K562 (cell line): ENCODE data around the gene GSS. TPM values are rescaled to one million over a fixed set of nuclear protein-coding genes. Genes with fewer than 3 reads are reported as not detected.

Experiments
- ARNT ChIP-seq, 2 experiments: fragments of 450-650 bp; IDR thresholded peaks; 2 replicates each; pipeline ENCODE4 v1.6.1; 2016; ENCODE audit warnings: mild to moderate bottlenecking in 1 of 2
- CHD1 ChIP-seq: fragments of 200-600 bp; sonication (generic); IDR thresholded peaks from one replicate; pipeline ENCODE4 v1.6.1; 2012; ENCODE audit warnings: mild to moderate bottlenecking, moderate library complexity, low read length, inconsistent platforms
- ETV5 ChIP-seq: sonication (generic); formaldehyde crosslinking; IDR thresholded peaks from 2 replicates; pipeline ENCODE4 v1.4.0; 2020; ENCODE audit warnings: low read depth, mild to moderate bottlenecking, missing genetic modification reagents
- FIP1L1 ChIP-seq: fragments of 200-400 bp; formaldehyde crosslinking; IDR thresholded peaks from 2 replicates; pipeline ENCODE4 v1.6.1; 2018; ENCODE audit warnings: mild to moderate bottlenecking, low read depth, low read length; ENCODE audit not compliant: poor library complexity, severe bottlenecking
- FOXA1 ChIP-seq: fragments of 450-650 bp; IDR thresholded peaks from 2 replicates; pipeline ENCODE4 v1.6.1; 2016; ENCODE audit warnings: mild to moderate bottlenecking, borderline replicate concordance
- FOXK1 ChIP-seq: sonication (generic); formaldehyde crosslinking; IDR thresholded peaks from 2 replicates; pipeline ENCODE4 v1.8.0; 2022; ENCODE audit warnings: missing genetic modification reagents, mild to moderate bottlenecking, borderline replicate concordance
- GABPB2 ChIP-seq: fragments of 250-450 bp; sonication (Bioruptor Pico); conservative IDR thresholded peaks from 2 replicates; pipeline ENCODE4 v1.5.1; 2021; ENCODE audit warnings: mild to moderate bottlenecking
- KAT8 ChIP-seq: fragments of 450-650 bp; IDR thresholded peaks from 2 replicates; pipeline ENCODE4 v1.6.1; 2016; ENCODE audit warnings: low read depth, mild to moderate bottlenecking
- KDM2B ChIP-seq: fragments of 250-450 bp; sonication (Bioruptor Pico); IDR thresholded peaks from 2 replicates; pipeline ENCODE4 v1.8.0; 2021; ENCODE audit warnings: mild to moderate bottlenecking, moderate library complexity
- MGA ChIP-seq: fragments of 450-650 bp; IDR thresholded peaks from 2 replicates; pipeline ENCODE4 v1.6.1; 2016; ENCODE audit warnings: mild to moderate bottlenecking, moderate library complexity
- NCOA1 ChIP-seq: fragments of 450-650 bp; IDR thresholded peaks from 2 replicates; pipeline ENCODE4 v1.6.1; 2016; ENCODE audit warnings: low read depth
- POLR2AphosphoS2 ChIP-seq: IDR thresholded peaks from 2 replicates; pipeline ENCODE4 v1.6.1; 2012; ENCODE audit warnings: low read length, improper control_type of control experiment
- SNIP1 ChIP-seq: fragments of 450-650 bp; IDR thresholded peaks from 2 replicates; pipeline ENCODE4 v1.7.1; 2017; ENCODE audit warnings: low read depth, mild to moderate bottlenecking
- TCF3 ChIP-seq: sonication (generic); formaldehyde crosslinking; IDR thresholded peaks from 2 replicates; pipeline ENCODE4 v1.4.0; 2020; ENCODE audit warnings: mild to moderate bottlenecking, missing genetic modification reagents
- YBX1 ChIP-seq: fragments of 450-650 bp; IDR thresholded peaks from 2 replicates; pipeline ENCODE4 v1.7.1; 2016; ENCODE audit warnings: mild to moderate bottlenecking
- ZBED1 ChIP-seq: IDR thresholded peaks from 2 replicates; pipeline ENCODE4 v1.6.1; 2014
- ZNF445 ChIP-seq: fragments of 250-450 bp; sonication (Bioruptor Pico); IDR thresholded peaks from 2 replicates; pipeline ENCODE4 v1.4.0; 2020; ENCODE audit warnings: low read depth, mild to moderate bottlenecking, moderate library complexity
- polyA plus RNA-seq, 8 experiments: library from polyadenylated mRNA; depleted of rRNA in 4 of 8; stranded (reverse) in 5 of 8; unstranded in 3 of 8; fragments of >200 nt; fragmentation: Nextera tagmentation in 2 of 8; fragmentation: Illumina TruSeq in 1 of 8; extraction: Ambion mirVana in 2 of 8; extraction: Trizol in 1 of 8; gene quantifications; 2 replicates each; pipeline versions ENCODE4 v1.2.1 to v1.2.3, GENCODE V29; 2011 to 2014; ENCODE audit warnings: inconsistent platforms in 1 of 8, missing spikeins in 1 of 8
- total RNA-seq, 7 experiments: library from RNA; depleted of rRNA in 6 of 7; stranded (reverse); fragments of >200 nt in 6 of 7; fragmentation: Illumina TruSeq in 2 of 7; extraction: Trizol in 2 of 7; gene quantifications; 2 replicates each; pipeline versions ENCODE4 v1.2.1 to v1.2.3, GENCODE V29; 2011 to 2021; ENCODE audit warnings: low replicate concordance in 1 of 7
- TF ChIP-seq, protein P1 (sequence below): fragments of 450-650 bp; IDR thresholded peaks from 2 replicates; pipeline ENCODE4 v1.6.1; 2016; ENCODE audit warnings: borderline replicate concordance

GSS gene
- total and polyA plus RNA-seq, 9 of the 15 experiments (the other 6 are each of a cell fraction or from before 2014, with no cell fraction given), result 18.4 to 165 (median 89.4) TPM

DNA sequence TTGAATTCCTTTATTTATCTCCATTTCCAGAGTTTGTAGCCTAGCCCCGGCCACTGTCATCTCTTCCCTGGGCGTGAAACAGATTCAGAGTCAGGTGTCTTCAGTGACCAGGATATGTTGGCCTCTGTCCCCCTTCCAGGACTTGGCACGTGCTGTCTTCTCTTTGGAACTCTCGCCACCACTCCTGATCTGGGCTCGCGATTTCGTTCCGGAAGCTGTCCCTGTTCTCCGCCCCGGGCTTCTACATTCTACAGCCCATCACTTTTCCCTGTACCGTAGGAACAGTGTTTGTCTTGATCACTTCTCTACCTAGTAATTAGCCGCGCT lies 739 bp downstream of the GSS start (continued):
- TF ChIP-seq, protein P1, sequence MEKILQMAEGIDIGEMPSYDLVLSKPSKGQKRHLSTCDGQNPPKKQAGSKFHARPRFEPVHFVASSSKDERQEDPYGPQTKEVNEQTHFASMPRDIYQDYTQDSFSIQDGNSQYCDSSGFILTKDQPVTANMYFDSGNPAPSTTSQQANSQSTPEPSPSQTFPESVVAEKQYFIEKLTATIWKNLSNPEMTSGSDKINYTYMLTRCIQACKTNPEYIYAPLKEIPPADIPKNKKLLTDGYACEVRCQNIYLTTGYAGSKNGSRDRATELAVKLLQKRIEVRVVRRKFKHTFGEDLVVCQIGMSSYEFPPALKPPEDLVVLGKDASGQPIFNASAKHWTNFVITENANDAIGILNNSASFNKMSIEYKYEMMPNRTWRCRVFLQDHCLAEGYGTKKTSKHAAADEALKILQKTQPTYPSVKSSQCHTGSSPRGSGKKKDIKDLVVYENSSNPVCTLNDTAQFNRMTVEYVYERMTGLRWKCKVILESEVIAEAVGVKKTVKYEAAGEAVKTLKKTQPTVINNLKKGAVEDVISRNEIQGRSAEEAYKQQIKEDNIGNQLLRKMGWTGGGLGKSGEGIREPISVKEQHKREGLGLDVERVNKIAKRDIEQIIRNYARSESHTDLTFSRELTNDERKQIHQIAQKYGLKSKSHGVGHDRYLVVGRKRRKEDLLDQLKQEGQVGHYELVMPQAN, result no peak
- TF ChIP-seq MGA (peak; percentile 64), YBX1 (no peak), TCF3 (no peak), ETV5 (CRISPR knock-in tag) (no peak), FOXK1 (CRISPR knock-in tag) (no peak), ZBED1 (no peak; the same call in 1 of the 2 replicates), POLR2AphosphoS2 (no peak), ARNT (IDR thresholded peaks at IDR 0.05) (no peak), CHD1 (no peak), ZNF445 (CRISPR knock-in tag) (no peak), KAT8 (no peak), SNIP1 (no peak), FIP1L1 (no peak), KDM2B (CRISPR knock-in tag) (no peak), FOXA1 (no peak), NCOA1 (no peak), GABPB2 (CRISPR knock-in tag) (no peak)
